ENCODE data around the gene TSPAN18. TPM values are rescaled to one million over a fixed set of nuclear protein-coding genes. Genes with fewer than 3 reads are reported as not detected.

The TSPAN18 gene
- polyA plus RNA-seq, 1 experiment: 0.98 TPM

DNA sequence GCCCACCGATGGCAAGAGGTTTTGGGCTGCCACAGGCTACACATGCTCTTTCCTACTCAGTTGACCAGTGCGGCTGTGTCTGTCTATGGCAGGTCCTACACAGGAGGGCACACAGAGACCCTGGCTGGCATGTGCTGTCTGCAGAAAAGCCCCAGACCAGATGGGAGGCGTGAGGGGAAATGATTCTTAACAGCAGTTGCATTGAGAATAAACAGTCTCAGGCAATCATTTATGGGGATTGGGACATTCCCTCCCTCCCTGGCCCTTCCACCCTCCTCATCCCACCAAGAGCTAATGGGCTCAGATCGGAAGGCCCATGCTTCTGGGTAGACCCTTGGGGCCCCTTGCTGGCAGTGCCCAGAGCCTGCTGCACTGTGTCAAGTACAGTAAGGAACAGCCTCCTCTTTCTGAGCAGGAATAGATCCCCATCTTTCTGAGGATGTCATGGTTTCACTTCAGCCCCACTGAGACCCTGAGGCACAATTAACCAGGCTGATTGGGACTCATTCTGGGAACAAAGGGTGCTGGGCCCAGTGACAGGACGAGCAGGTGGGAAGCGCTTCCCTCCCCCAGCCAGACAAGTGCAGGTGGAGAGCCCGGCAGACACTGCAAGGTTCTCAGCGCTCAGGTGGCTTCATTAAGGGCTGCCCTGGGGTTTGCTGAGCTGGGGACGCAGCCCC, 28.3 kb downstream of the TSPAN18 start:
- DNase-seq (ENCODE audit: low read depth, low spot score): no peak
- ChIA-PET CTCF (no interaction called here), POLR2A (no interaction called here)
- no peaks in the 10 kb centered on the region; the same call in 1 of the 2 replicates for H3K9me3 ChIP-seq (ENCODE audit: control insufficient read depth, insufficient read depth, low read length)
- no peak overlapping the region for H3K27ac ChIP-seq (ENCODE audit: low read depth, low read length)
- H3K27me3 ChIP-seq (ENCODE audit: control insufficient read depth, insufficient read depth, low read length): peaks cover 31% of the 10 kb centered on the region
- TF ChIP-seq, protein P1, sequence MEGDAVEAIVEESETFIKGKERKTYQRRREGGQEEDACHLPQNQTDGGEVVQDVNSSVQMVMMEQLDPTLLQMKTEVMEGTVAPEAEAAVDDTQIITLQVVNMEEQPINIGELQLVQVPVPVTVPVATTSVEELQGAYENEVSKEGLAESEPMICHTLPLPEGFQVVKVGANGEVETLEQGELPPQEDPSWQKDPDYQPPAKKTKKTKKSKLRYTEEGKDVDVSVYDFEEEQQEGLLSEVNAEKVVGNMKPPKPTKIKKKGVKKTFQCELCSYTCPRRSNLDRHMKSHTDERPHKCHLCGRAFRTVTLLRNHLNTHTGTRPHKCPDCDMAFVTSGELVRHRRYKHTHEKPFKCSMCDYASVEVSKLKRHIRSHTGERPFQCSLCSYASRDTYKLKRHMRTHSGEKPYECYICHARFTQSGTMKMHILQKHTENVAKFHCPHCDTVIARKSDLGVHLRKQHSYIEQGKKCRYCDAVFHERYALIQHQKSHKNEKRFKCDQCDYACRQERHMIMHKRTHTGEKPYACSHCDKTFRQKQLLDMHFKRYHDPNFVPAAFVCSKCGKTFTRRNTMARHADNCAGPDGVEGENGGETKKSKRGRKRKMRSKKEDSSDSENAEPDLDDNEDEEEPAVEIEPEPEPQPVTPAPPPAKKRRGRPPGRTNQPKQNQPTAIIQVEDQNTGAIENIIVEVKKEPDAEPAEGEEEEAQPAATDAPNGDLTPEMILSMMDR (IDR thresholded peaks at IDR 0.05; ENCODE audit: low read depth, low read length): no peak
- no peak overlapping the region for H3K4me3 ChIP-seq (ENCODE audit: low read depth, low read length)

DNA sequence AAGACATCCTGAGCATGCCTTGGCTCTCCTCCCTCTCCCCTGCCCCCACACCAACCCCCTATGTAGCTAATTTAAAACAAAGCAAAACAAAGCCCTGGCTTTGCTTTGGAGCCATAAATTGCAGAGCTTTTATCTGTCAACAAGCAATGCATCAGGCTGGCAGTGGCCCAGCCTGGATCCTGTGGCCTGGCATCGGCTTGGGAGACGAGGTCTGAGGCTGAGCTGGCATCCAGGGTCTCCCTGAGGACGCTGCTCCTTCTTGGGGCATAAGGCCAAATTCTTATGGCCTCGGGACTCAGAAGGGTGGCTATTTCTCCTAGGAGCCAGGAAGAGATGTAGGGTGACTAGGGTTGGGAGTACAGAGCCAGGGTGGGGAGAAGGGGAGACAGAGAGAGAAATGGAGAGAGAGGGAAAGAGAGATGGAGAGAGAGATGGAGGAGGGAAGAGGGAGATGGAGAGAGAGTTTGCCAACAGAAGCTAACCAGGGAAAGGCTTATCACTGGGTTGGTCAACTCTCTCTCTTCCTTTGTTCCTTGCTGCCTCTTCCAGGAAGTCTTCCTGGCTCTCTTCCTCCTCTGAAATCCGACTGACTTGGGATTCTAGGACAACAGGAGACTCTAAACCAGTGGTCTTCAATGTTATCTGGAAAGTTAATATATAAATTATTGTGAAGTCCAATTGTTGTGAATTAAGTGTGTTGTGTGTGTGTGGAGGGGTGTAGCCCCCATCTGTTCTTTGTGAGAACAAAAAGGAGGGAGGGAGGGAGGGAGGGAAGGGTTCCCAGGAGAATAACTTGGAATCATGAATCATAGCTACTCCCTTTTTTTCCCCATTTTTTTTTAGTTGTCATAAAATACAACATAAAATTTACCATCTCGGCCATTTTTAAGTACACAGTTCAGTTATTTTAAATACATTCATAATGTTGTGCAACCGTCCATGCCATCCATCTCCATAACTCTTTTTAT, 29.1 kb downstream of the TSPAN18 start:
- Histone ChIP-seq H3K27ac (ENCODE audit: low read depth, low read length) (no peak overlapping the region), H3K27me3 (ENCODE audit: control insufficient read depth, insufficient read depth, low read length) (peaks cover 31% of the 10 kb centered on the region), H3K4me3 (ENCODE audit: low read depth, low read length) (no peak overlapping the region), H3K9me3 (ENCODE audit: control insufficient read depth, insufficient read depth, low read length) (no peaks in the 10 kb centered on the region; the same call in 1 of the 2 replicates)
- TF ChIP-seq, protein P1 (IDR thresholded peaks at IDR 0.05; ENCODE audit: low read depth, low read length): no peak
- no peak for DNase-seq (ENCODE audit: low read depth, low spot score)
- CTCF ChIA-PET: interaction anchor here (1.1 kb wide), 1 partner anchor 199 kb away, joined by 3 read pairs; no protein-coding TSS in a partner anchor
- POLR2A ChIA-PET: no interaction called here

DNA sequence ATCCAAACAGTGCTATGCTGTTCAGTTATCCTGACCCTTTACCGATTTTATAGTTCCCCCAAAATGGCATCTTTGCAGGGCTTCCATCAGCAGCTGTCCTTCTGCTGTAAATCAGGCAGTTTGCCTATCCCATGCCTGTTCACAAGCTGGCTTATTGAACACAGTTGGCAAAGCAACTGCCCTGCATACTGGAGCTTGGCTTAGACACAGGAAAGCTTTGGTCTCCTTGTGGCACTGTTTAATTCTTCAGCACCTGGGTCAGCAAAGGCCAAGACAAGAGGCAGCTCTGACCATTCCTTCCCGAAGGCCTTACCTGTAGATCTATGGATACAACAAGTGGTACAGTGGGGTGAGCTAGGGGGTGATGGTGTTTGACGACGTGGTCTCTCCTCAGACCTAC, 32.2 kb downstream of the TSPAN18 start:
- TF ChIP-seq, protein P1 (IDR thresholded peaks at IDR 0.05; ENCODE audit: low read depth, low read length): no peak
- Histone ChIP-seq H3K9me3 (ENCODE audit: control insufficient read depth, insufficient read depth, low read length) (no peaks in the 10 kb centered on the region; the same call in 1 of the 2 replicates), H3K27ac (ENCODE audit: low read depth, low read length) (no peak overlapping the region), H3K27me3 (ENCODE audit: control insufficient read depth, insufficient read depth, low read length) (peaks cover 28% of the 10 kb centered on the region), H3K4me3 (ENCODE audit: low read depth, low read length) (no peak overlapping the region)
- DNase-seq (ENCODE audit: low read depth, low spot score): no peak
- ChIA-PET POLR2A (no interaction called here), CTCF (interaction anchor here (1.0 to 1.3 kb wide), 2 partner anchors 16 to 136 kb away, joined by 3 to 5 read pairs; no protein-coding TSS in a partner anchor)

DNA sequence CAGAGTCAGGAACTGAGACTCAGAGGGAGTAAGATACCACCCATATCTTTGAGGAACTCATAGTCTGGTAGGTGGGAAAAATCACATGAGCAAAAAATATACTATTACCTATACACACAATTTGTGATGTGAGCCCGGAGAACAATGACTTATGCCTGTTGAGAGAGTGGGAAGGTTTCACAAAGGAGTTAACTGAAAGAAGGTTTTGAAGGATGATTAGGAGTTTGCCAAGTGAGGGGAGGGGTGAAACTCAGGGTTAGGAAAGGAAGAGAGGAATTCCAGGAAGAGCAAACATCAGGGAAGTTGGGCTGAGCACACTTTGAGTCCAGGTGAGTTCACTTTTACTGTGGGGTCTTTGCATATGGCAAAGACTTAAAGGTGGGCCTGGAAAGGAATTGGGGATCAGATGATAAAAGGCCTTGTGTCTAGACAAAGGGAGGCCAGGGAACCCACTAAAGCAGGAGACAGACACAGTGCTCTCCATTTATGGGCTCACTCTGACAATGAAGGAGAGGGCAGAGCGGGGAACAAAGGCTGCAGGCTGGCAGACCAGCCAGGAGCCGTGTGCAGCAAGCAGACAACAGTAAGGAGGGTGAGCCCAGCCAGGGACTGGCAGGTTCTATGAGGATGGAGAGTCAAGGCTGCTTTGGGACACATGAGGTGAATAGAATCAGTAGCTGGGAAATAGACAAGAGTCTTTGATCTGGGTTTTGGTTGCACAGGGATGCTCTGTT, 33.1 kb downstream of the TSPAN18 start:
- H3K9me3 ChIP-seq (ENCODE audit: control insufficient read depth, insufficient read depth, low read length): no peaks in the 10 kb centered on the region; the same call in 1 of the 2 replicates
- CTCF ChIA-PET: interaction anchor here (0.8 to 1.3 kb wide), 4 partner anchors 15 to 205 kb away, joined by 3 to 5 read pairs (median 4); no protein-coding TSS in a partner anchor
- H3K27ac ChIP-seq (ENCODE audit: low read depth, low read length): no peak overlapping the region
- no peak overlapping the region for H3K4me3 ChIP-seq (ENCODE audit: low read depth, low read length)
- no peak for DNase-seq (ENCODE audit: low read depth, low spot score)
- TF ChIP-seq, protein P1 (IDR thresholded peaks at IDR 0.05; ENCODE audit: low read depth, low read length): no peak
- peaks cover 19% of the 10 kb centered on the region for H3K27me3 ChIP-seq (ENCODE audit: control insufficient read depth, insufficient read depth, low read length)
- POLR2A ChIA-PET: no interaction called here
